Left ventricle myocardium superior (tissue), 1 donor: ENCODE results near the gene ZYX. TPM values are rescaled to one million over a fixed set of nuclear protein-coding genes. Genes with fewer than 3 reads are reported as not detected.

Experiments used
- ATAC-seq: fragments of 200-7000 bp; cut with Tn5 transposase; one replicate; pipeline ENCODE4 v1.9.1; 2020; ENCODE audit warnings: mild to moderate bottlenecking, moderate library complexity
- DNase-seq: peaks from one replicate; pipeline ENCODE4 v3.0.0-alpha.2; 2020
- intact Hi-C: fragments of 100-400 bp; cut with micrococcal nuclease; formaldehyde crosslinking; loops from one replicate; pipeline ENCODE4 v1.11.0; 2022
- microRNA-seq: library from miRNA; unstranded; fragments of <30 nt; microRNA quantifications from one replicate; pipeline ENCODE4 v1.2.0, GENCODE V29; 2020; ENCODE audit warnings: borderline number of aligned reads
- total RNA-seq: library from RNA; stranded (reverse); fragmentation: NEBNext Ultra II Directional; extraction: Animal tissue kit (Norgen Biotek cat#: 25700); gene quantifications from one replicate; pipeline ENCODE4 v1.2.1, GENCODE V29; 2021
- donor health status: DM: no; HTN: yes; CAD: no; lungs with severe emphysema.

ZYX gene
- total RNA-seq, 1 donor from 2014 or later, result 73.9 TPM

DNA sequence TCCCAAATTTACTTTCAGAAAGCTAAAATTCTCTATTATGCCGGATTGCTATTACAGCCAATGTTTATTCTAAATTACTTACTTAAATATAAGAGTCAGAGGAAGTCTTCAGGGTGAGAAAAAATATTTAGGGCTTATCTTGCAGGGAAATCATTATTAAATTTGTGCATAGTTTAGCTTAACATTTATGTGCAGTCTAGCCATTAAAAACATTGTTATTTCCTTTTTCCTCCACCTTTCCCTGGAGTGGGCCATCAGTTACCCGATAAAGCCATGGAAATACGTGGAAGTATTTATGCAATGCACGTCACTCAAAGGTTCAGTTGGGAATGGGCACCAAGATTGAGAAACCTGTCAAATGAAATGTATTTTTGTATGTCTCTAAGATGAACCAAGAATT, 52.6 kb downstream of the ZYX start:
- no peak for DNase-seq
- ATAC-seq, result no peak
- intact Hi-C loops, result no loop called here

DNA sequence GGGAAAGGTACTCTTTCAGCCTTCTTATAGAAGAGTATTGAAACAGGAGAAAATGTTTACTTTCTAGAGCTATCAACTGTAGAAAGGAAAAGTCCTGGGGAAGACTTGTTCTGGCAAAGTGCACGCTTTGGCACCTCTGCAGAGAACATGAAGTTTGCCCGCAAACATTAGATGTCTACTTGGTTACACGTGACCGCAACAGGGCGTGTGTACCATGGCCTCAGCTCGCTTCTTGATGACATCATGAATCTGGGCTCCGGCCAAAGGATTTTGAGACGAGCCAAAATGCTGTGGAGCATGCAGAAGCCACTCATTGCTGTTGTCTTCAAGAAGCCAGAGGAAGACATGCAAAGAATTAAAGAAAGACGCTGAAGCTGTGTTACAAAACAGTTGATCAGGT, 53.5 kb downstream of the ZYX start:
- peak; percentile 56 for ATAC-seq
- DNase-seq, result peak; percentile 60
- intact Hi-C loops, result no loop called here

DNA sequence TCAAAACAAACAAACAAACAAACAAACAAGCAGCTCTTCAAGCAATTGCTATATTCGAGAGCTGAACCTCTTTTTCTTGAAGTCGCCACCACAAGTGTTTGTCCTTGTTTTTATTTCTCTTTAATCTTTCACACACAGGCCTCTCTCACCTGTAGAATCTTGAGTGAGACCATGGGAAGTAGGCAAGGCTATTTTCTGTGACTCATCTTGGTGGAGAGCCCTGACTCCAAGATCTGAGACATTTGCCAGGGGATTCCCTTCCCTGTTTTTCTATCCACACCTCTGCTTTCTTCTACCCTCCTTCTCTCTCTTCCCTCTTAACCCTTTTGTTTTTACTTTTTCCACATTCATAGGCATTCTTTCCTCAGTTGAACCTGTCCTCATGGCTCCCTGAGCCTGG, 54.1 kb downstream of the ZYX start:
- intact Hi-C loops, result no loop called here
- DNase-seq (no peak), ATAC-seq (no peak)

DNA sequence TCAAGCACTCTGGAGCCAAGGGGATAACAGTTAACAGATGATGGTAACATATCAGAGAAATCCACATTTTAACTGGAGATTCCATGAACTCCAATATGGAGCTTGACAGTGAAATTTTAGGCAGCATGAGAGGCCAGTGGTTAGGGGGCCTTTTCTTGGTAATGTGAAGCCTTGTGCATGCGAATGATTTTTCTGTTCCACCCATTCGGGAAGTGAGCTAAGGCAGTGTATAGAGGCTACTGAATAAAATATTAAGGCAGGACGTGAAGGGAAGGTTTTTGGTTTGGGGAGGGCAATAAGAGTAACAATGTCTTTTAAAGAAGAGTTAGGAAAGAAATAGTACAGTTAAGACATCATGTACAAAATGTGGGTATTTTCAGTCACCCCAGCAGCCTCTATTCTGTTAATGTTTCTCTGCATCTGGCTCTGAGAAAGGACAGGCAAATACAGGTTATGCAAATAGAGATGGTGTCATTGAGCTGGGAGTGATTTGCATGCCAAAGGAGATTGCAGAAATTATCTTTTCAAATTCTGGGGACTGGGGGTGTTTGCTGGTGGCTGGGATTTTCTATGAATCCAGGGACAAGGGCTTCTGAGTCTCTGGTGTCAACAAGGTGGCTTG, 55.3 kb downstream of the ZYX start:
- intact Hi-C loops, result no loop called here
- DNase-seq (no peak), ATAC-seq (no peak)

DNA sequence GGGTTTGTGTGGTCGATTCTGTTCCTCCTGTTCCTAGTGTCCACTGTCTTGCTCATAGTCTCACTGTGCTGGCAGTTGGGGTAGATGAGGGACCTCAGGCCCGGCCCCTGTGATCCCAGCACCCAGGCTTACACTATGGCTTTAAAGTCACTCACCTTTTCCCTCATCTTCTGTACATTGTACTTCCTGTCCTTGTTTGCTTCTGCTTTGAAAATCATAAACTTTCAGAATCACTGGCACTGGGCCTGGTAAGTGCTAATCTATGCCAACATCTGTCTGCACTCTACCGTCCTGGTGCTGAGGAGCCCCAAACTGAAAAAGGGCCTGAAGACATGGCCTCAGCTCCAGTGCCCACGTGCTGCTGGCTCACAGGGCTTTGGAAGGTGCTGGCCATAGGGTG, 56.4 kb downstream of the ZYX start:
- DNase-seq (no peak), ATAC-seq (no peak)
- intact Hi-C loops, result no loop called here

DNA sequence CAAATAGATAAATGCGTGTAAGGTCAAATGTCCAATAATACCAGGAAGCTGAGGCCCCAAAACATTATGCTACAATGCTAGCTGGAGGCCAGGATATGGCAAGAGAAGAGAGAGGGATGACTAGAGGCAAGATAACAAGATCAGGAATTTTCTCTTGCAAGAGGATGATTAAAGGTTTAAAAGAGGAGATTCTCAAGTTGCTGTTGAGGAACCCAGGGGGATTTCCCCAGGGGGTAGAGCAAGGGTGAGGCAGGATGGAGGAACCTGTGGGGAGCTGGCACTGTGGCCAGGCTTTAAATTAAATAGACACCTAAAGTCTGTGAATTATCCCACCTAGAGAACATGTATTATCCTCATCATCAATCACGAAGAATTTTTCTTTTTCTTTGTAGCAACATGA, 58.7 kb downstream of the ZYX start:
- intact Hi-C loops, result no loop called here
- ATAC-seq (no peak), DNase-seq (no peak)

Small RNA genes within 50 kb of the gene (microRNA-seq; reads per million reads assigned to microRNA genes)
- not detected for gene MIR6892

Other genes starting within 250 kb of the ZYX start
- not detected for gene PIP, start 249.3 kb upstream of the ZYX start, total RNA-seq
- not detected for gene TAS2R39, start 197.9 kb upstream of the ZYX start, total RNA-seq
- not detected for gene TAS2R40, start 159.3 kb upstream of the ZYX start, total RNA-seq
- gene GSTK1, start 117.9 kb upstream of the ZYX start, total RNA-seq, result 303 TPM
- 20.3 TPM for gene TMEM139, start 96.4 kb upstream of the ZYX start, total RNA-seq
- 12.6 TPM for gene CASP2, start 93.0 kb upstream of the ZYX start, total RNA-seq
- not detected for gene CLCN1, start 65.2 kb upstream of the ZYX start, total RNA-seq
- gene FAM131B, start 18.6 kb upstream of the ZYX start, total RNA-seq, result 0.57 TPM
- not detected for gene EPHA1, start 27.5 kb downstream of the ZYX start, total RNA-seq
- gene TAS2R60, start 62.1 kb downstream of the ZYX start, total RNA-seq, result not detected
- gene TAS2R41, start 96.5 kb downstream of the ZYX start, total RNA-seq, result not detected
- gene CTAGE15, start 190.5 kb downstream of the ZYX start, total RNA-seq, result 0.15 TPM
- 0.52 TPM for gene TCAF2, start 239.6 kb downstream of the ZYX start, total RNA-seq